Endothelial cell of umbilical vein (primary cell): ENCODE results near the gene ARF1.

ENCODE experiments used
- CTCF ChIP-seq, 2 donors: IDR thresholded peaks; 1 replicate in 1 of 2; 2 replicates in 1 of 2; pipeline ENCODE4 v1.5.1; 2011; ENCODE audit warnings: low read length in 2 of 2, mild to moderate bottlenecking in 2 of 2, moderate library complexity in 2 of 2, control low read depth in 1 of 2, inconsistent platforms in 1 of 2, low read depth in 1 of 2; ENCODE audit not compliant: insufficient read depth in 1 of 2; ENCODE audit errors: extremely low read depth in 1 of 2
- EZH2 ChIP-seq: IDR thresholded peaks from 2 replicates; pipeline ENCODE4 v1.6.1; 2012; ENCODE audit warnings: borderline replicate concordance, low read depth, mild to moderate bottlenecking, moderate library complexity, low read length, inconsistent platforms; ENCODE audit not compliant: severe bottlenecking
- FOS ChIP-seq: IDR thresholded peaks from 2 replicates; pipeline ENCODE4 v1.6.1; 2011; ENCODE audit warnings: mild to moderate bottlenecking, low read length, moderate library complexity, borderline replicate concordance; ENCODE audit not compliant: insufficient read depth
- GATA2 ChIP-seq: IDR thresholded peaks from 2 replicates; pipeline ENCODE4 v1.7.0; 2011; ENCODE audit warnings: low read depth, mild to moderate bottlenecking, moderate library complexity, mixed read lengths, low read length; ENCODE audit not compliant: insufficient read length, insufficient read depth
- JUN ChIP-seq: IDR thresholded peaks from 2 replicates; pipeline ENCODE4 v1.6.1; 2011; ENCODE audit warnings: borderline replicate concordance, low read depth; ENCODE audit not compliant: insufficient read length, insufficient read depth
- MAX ChIP-seq: IDR thresholded peaks from 2 replicates; pipeline ENCODE4 v1.6.1; 2011; ENCODE audit not compliant: insufficient read depth, insufficient read length
- MYC ChIP-seq: IDR thresholded peaks from one replicate; pipeline ENCODE4 v1.6.1; 2011; ENCODE audit warnings: mild to moderate bottlenecking, low read depth, low read length
- POLR2A ChIP-seq: IDR thresholded peaks from 2 replicates; pipeline ENCODE4 v1.6.1; 2012; ENCODE audit warnings: low read depth, mild to moderate bottlenecking, control low read depth, low read length
- POLR2AphosphoS5 ChIP-seq: IDR thresholded peaks from 2 replicates; pipeline ENCODE4 v1.6.1; 2012; ENCODE audit warnings: low read depth, mild to moderate bottlenecking, control low read depth, low read length, moderate library complexity; ENCODE audit not compliant: insufficient read depth

- TF ChIP-seq MAX: no peak
- TF ChIP-seq CTCF (IDR thresholded peaks at IDR 0.05; ENCODE audit: extremely low read depth in 1 of 2, insufficient read depth in 1 of 2, low read depth in 1 of 2, low read length in 2 of 2): no peak
- no peak for TF ChIP-seq JUN
- TF ChIP-seq POLR2A: no peak
- no peak for TF ChIP-seq GATA2
- TF ChIP-seq POLR2AphosphoS5: no peak
- no peak for TF ChIP-seq EZH2
- no peak for TF ChIP-seq MYC
- TF ChIP-seq FOS: no peak
Measured at GRCh38 chr1:228045871-228046270, 36.6 kb upstream of the ARF1 start.
